Activated naive CD4-positive, alpha-beta T cell treated with Interleukin-2 at 50 U/mL for 16 hours (primary cell): Measurements from ENCODE around the gene MICAL3.

ENCODE experiments used
- DNase-seq: peaks from one replicate; pipeline ENCODE4 v3.0.0-alpha.2; 2020

The MICAL3 gene

DNA sequence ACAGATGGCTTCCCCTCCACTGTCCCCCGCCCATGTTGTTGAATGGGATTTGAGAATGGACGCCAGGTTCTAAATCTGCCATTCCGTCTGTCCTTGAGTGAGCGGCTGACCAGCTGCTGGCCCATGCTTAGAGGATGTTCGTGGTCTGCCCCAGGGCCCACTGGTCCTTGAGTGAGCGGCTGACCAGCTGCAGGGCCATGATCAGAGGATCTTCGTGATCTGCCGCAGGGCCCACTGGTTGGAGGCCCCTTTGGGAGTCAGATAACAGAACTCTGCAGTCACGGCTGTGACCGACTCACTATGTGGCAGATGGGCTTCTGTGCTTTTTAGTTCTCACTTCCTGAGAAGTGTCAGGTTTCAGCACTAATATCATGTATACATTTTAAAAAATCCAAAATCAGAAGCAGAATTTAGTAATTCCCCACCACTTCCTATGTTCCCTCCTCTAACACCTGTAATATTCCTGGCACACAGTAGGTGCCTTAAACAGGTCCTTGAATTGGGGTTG lies 54.1 kb downstream of the MICAL3 start:
- no peak for DNase-seq

DNA sequence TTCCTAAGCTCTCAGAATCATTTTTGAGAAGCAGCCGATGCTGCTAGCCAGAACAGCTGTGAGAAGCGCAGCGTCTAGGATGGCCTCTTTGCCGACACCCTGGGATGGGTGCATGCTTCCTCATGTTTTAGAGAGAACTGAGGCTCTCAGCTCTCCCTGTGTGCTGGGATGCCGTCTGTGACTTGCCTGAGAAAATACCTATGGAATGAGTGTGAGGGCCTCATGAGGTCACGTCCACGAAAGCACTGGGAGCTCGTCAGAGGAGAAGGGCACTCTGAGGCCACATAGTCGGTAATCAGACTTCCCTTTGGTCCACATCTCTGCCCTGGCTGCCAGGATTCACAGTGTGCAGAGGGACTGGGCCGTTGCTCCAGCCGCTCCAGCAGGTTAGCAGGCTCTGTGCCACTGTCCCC lies 54.7 kb downstream of the MICAL3 start:
- no peak for DNase-seq

DNA sequence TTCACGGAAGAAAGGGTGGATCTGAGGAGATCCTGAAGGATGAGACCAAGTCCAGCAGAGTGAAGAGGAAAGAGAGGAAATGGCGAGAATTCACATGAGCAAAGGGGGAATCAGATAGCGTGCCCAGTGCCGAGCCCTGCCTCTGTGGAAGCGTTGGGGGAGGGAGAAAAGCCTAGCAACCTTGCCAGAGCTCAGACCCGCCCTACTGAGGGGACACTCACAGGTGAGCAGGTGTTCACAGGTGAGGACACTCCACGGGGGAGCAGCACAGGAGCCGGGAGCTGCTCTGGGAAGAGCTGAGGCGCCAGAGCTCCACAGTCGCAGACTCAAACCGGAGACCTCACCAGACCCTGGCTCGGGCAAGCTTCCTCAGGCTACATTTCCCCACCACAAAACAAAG lies 56.2 kb downstream of the MICAL3 start:
- no peak for DNase-seq

DNA sequence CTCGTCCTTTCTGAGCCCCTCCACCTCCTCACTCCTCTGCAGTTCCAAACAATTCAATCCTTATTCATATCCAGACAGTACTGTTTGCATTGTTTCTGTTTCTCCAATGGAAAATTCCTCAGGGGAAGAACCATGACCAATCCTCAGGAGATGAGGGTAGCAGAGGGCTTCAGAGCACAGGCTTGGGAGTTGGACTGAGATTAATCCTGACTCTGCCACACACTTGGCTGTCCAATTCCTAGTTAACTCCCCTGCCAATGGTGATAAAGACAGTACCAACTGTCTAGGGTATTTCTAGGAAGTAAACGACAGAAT lies 58.0 kb downstream of the MICAL3 start:
- DNase-seq = no peak

DNA sequence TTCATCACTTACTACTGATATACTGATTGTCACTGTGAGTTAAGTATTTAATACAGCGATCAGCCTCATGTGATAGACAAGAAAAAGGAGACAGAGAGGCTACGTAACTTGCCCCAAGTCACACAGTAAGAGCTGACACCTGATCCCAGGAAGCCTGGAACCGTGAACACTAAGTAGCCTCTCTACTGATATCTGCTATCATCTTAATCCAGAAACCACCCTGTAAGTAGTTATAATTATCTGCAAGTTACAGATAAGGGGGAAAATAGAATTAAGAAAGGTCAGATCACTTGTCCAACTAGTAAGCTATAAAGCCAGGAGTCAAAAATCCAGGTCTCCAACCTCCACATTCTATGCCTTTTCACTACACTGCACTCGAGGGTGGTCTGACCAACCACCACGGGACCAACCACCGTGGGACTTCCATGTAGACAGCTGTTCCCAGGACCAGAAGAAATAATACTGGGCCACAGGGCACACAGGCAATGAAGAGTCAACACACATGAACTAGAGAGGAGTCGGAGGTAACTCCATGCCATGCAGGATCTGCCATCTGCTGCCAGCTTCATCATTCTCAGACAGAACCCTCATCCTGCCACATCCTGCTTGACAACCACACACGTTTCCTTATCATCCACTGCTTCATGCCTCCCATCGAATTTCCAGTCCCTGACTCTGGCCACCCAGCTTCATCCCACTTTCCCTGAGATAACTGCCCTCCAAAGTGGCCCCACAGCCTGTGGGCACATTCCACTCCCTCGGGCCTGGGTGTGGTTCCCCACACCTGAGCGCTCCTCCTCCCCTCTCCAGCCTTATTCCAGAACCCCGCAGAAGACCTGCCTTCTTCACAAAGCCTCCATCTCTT lies 58.6 kb downstream of the MICAL3 start:
- DNase-seq = no peak

DNA sequence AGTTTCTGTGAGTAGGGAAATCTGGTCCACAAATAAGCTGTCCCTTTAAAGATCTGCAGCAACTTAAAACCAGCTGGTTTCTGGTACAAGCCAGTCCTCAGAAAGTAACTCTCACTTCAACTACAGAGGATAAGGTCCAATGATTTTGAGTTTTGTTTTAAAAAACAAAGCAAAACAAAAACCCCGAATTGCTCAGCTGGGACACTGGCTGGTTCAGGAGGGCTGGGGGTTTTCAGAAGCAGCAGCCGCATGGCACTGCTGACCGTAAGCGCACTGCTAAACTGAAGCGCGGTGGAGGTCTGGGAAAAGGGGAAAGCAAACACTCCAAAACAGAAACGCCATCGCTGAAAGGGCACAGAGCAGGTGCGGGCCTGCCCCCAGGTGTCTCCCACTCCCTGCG lies 59.7 kb downstream of the MICAL3 start:
- DNase-seq = no peak

DNA sequence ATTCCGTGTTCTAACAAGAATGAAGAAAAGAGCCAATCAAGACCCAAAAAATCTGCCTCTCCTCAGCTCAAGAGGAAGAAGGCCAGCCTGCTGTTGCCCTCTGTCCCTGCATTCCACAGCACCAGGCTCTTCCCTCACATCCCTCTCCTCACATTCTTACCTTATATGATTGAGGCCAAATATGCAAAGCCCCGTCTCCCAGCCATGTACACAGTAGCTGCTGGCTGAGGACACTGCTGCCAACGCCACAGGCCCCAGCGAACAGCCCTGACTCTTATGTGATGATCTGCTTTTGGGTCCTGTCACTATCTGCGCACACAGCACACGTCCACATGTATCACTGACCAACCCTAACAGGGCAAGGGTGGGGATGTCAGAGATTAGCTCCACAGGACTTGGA lies 60.2 kb downstream of the MICAL3 start:
- no peak for DNase-seq

DNA sequence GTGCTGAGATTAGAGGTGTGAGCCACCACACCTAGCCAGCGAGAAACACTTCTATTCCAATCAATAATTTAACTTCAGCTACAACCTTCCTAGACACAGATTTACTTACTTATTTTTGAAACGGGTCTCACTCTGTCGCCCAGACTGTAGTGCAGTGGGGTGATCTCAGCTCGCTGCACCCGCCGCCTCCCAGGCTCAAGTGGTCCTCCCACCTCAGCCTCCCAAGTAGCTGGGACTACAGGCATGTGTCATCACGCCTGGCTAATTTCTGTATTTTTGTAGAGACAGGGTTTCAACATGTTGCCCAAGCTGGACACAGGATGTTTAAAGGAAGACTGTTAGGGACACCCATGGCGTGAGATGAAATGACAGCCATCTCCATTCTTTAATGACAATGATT lies 61.3 kb downstream of the MICAL3 start:
- DNase-seq = no peak

DNA sequence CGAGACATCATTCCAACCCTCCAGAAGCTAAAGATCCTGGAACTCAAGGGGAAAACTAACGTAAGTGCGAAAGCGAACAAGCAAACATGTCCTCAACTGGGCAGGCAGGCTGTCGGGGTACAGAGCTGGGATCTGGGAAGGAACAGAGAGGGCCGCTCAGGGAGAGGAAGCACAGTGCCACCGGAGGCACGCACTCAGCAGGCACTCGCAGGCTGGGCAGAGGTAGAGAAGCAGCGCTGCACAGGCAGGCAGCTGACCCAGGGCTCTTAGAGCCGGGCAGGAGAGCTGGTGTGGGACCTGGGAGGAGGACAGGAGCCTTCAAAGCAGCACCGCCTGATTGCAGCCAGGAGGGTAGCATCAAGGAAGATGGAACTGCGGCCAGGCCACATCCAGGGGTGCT lies 62.2 kb downstream of the MICAL3 start:
- no peak for DNase-seq

DNA sequence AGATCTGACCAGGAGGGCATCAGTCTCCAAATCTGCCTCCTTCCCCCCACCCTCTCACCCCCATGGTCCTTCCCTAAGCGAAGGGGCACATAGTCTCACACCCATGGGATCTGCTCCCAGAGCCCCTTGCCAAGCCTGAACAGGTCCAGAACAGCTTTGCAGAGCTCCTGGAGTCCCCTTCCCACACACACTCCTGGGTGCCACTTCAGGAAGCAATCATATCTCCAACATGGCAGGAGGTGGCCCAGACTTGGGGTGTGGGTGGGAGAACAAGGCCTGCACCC lies 63.0 kb downstream of the MICAL3 start:
- no peak for DNase-seq

DNA sequence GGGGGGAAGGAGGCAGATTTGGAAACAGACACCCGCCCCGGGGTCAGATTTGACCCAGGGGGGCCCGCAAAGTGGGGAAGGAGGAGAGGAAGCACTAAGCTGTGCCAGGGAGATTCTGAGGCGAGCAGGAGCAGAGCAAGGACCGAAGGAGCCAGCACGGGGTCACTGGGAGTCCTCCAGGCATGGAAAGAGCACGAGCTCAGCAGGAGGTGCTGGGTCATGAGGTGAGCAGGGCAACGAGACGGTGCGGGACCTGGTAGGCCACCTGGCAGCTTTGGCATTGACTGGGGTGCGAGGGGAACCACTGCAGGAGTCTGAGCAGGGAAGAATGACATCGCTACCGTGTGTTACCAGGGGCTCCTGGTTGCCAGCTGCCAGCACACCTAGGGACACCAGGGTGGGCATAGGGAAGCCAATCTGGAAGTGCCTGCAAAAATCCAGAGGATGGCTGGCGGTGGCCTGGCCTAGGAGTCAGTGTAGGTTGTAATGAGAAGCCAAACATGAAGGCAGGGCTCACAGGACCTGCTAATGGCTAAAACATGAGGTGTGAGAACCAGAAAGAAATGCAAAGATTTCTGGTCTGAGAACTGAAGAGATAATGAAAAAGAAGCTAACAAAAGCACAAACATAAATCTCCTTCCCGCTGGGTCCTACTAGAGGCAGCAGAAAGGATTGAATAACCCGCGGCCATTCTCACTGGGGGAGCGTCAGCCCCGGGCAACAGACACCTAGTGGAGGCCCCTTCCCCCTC lies 63.5 kb downstream of the MICAL3 start:
- DNase-seq = no peak

DNA sequence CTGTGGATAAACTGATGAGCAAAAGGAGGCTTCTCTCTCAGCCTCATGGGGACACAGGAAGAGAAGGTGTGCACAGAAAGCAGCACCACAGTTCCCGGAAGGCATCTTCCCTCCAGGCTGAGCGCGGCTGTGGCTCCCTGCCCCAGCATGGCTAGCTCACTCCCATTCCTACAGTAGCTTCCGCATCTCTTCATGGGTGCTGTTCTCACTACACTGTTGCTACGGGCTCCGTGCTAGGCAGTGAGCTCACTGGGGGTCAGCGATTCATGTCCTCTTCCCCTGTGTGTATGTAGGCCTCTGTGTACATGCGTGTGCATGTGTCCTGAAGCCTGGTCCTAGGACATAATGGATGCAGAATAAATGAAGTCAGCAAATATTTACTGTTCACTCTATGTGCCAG lies 64.3 kb downstream of the MICAL3 start:
- no peak for DNase-seq

DNA sequence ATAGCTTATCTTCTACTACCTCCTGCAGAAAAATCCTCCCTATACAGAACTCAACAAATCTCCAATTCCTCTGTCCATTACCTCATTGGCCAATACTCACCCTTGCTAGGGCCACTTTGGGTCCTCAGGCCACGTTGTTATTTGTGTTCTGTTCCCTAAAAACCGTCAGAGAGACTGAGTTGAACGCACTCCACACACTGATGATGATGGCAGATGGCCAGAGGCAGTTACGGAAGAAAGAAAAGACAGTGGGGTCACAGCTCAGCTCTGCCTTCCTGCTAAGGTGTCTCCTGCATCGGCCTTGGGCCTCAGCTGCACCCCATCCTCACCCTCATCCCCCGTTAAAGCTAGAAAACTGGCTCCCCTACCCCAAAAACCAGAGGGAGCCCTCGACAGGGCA lies 66.2 kb downstream of the MICAL3 start:
- DNase-seq = no peak

DNA sequence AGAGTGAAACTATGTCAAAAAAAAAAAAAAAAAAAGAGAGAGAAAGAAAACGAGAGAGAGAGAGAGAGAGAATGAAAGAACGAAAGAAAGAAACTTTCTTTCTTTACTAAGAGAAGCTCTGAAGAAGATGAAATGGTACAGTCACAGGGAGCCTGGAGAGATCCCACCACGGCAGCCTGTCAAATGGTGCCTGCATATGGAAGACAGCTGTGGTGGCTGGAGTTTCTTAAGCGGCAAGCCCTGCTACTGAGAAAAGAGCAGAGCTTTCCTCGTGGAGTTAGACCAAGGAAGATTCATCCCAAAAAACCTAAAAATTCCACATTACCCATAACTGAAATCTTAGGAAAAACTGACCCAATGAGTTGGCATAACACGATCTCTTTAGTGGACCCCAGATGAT lies 66.7 kb downstream of the MICAL3 start:
- DNase-seq = no peak

DNA sequence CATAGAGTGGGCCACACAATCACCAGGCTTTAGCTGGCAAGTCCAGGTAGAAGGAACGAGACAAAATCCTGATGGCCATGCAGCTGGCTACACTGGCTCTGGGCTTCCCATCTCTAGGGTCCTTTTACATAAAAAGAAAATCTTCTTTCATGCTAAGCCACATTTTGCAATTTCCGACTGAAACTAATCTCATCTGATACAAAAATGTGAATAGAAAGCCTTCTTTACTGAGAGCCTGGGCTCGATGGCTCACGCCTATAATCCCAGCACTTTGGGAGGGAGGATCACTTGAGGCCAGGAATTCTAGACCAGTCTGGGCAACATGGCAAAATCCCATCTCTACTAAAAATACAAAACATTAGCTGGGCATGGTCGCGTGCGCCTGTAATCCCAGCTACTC lies 67.2 kb downstream of the MICAL3 start:
- DNase-seq = no peak

DNA sequence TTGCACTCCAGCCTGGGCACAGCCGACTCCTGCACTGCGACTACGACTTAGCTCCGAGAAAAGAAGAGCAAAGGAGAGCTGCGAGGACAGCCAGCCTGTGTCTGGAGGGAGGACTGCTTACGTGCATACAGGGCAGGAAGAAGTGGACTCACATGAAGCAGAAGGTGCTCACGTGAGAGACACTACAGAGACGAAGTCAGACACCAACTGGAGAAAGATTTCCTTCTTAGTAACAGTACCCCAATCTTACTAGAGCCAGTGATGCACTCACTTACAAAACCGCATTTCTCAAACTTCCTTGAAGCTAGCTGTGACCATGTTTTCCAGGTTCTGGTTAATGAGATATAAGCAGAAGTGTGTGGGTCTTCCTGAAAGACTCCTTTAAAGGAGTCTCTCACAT lies 67.7 kb downstream of the MICAL3 start:
- DNase-seq = no peak

DNA sequence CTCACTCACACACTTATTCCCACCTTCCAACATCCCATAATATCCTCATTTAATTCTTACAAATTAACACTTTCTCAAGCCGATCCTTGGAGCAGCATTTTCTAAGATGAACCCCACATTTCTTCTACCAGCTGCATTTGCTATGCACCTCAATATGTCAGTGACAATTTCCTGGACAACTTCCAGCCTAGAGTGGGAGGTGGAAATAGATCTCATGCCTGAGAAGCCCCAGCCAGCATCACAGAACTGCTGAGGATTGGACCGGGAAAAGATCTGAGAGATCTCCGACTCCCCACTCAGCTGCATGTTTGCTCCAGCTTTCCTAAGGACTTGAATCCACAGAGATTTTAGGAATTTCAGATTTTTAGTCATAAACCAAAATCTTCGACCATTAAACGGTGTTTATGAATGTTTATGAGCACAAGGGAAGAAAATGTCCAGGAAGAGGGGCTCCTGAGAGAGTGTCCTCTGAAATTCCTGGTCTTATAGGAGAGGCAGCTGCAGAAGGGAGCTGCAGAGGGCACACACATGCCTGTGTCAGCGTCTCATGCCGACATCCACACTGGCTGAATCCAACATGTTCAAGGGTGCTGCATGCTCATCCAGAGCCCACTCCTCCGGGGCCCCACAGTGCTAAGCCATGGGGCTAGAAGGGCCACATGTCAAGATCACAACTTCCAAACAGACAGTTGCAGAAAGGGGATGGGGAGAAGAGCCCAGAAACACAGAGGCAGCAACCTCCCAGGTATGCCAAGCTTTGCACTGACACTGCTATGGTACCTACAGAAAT lies 68.6 kb downstream of the MICAL3 start:
- no peak for DNase-seq

DNA sequence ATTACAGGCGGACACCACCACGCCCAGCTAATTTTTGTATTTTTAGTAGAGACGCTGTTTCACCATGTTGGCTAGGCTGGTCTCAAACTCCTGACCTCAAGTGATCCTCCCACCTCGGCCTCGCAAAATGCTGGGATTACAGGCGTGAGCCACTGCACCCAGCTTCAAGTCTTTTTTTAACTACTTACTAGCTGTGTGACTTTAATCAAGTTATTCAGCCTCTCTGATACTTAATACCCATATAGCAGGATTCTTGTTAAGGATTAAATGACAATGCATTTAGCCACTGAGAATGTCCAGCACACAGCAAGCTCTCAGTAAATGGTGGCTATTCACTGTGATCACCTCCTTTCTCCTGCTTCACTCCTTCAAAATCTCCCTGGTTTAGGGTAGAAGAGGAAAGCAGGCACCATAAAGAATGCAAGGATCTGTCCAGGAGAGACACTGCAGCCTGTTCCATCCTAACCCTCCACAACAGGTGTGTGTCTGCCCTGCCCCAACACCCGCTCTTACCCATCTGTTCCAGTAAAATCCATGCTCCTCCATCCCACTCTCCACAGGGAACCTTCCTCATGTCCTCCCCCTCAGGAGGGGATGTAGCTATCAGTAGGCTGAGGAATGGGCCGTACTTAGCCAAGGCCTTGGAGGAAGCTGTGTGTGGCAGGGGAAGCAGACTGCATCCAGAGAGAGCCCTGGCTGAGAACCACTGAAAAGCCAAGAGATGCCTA lies 69.3 kb downstream of the MICAL3 start:
- no peak for DNase-seq

DNA sequence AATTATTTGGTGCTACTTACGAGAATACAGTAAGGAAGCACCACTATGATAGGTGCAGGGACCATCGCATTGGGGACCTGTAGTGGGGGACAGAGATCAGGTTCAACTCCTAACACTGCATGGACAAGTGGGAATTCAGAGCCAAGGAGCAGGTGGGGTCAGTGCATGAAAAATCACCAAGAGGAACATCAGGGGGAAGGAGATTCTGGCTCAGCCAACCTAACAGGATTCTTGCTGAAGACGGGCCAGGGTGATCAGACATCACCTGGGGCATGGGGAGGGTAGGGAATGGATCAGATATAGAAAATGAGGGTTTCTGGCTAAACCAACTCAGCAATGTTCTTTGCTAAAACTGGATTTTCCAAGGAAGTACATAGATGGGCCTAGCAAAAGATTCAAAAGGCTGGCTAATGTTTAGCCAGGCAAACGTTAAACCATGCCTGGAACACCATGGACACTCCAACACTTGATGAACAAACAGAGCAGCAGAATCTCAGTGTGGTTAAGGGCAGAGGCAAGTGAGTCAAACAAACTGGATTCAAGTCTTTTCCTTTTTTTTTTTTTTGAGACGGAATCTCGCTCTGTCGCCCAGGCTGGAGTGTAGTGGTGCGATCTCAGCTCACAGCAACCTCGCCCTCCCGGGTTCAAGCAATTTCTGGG lies 70.0 kb downstream of the MICAL3 start:
- DNase-seq = no peak

DNA sequence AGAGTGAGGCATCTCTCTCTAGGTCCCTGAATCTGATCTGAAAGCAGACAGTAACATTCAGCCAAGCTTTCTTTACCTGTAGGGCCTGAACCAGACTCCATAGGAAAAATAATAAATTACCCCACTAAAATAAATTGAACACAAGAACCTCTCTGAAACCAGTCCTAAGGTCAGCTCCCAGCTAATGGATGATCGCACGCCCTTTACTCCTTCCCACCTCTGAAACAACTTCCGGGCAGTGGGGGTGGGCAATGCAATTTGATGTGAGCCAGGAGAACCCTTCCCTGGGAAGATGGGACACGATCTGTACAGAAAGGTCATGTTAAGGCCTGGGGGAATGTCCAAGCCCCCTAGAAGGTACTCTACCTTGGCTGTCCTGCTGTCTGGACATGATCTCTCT lies 71.2 kb downstream of the MICAL3 start:
- no peak for DNase-seq

DNA sequence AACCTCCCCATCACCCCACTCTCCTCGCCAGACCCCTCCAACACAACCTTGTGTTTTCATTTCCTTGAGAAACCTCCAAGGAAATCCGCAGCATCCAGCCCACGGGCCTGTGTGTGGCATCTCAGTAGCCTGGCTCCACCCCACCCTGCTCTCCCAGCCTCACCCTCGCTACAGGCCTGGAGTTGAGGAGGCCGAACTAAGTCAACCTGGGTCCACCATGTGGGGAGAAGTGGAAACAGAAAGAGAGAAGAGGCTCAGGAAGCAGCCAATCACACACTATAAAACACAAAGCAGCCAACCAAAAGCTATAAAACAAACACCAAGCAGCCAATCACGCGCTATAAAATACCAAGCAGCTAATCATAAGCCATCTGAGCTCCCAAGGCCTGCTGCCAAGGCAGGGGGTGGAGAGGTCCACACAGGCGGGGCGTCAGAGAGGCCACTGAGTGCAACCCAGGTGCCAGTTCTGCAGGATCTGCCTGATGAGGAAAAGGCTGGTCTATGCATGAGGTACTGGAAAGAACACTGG lies 72.0 kb downstream of the MICAL3 start:
- no peak for DNase-seq

DNA sequence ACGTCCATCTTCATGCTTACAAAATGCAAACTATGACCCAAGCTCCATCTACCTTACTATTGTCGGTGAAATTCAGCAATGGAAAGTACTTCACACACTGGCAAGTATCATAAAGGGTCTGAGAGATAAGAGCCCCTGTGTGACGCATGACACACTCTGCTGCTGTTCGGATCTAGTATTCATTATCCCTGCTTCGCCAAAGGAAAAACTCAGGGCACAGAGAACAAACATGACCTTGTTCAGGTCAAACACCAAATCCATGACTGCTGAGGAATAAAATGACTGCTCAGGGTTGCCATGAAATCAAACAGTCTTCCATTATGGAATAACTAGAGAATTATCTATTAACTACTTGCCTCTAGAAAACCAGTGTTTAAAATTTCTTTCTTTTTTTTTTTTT lies 73.0 kb downstream of the MICAL3 start:
- no peak for DNase-seq
